SK-MEL-5 (cell line): ENCODE results near the gene KIAA0586. TPM values are rescaled to one million over a fixed set of nuclear protein-coding genes. Genes with fewer than 3 reads are reported as not detected.
"Not testable (repeated sequence)": the region's sequence is repeated elsewhere in the genome, so short reads cannot be mapped to it uniquely, and the experiment has no call there.

Experiments
- DNase-seq: peaks from one replicate; pipeline ENCODE4 v3.0.0-alpha.2; 2016; ENCODE audit warnings: low read depth, low spot score
- in situ Hi-C: cut with HindIII; loops from 2 replicates; pipeline ENCODE4 v1.10.0; 2016; ENCODE audit warnings: low sequenced_read_pairs, high pct_unique_total_duplicates, low pct_unique_long_range_greater_than_20kb
- total RNA-seq: library from RNA; depleted of rRNA; stranded (reverse); fragments of >200 nt; shearing (Covaris generic); gene quantifications from 2 replicates; pipeline ENCODE4 v1.2.3, GENCODE V29; 2014

KIAA0586 gene
- total RNA-seq, 1 experiment from 2014 or later: 25.8 TPM

- DNase-seq: no peak
- in situ Hi-C loops: no loop called here
These were observed 90.1 kb downstream of the KIAA0586 start for GRCh38 chr14:58517592-58517991.

DNA sequence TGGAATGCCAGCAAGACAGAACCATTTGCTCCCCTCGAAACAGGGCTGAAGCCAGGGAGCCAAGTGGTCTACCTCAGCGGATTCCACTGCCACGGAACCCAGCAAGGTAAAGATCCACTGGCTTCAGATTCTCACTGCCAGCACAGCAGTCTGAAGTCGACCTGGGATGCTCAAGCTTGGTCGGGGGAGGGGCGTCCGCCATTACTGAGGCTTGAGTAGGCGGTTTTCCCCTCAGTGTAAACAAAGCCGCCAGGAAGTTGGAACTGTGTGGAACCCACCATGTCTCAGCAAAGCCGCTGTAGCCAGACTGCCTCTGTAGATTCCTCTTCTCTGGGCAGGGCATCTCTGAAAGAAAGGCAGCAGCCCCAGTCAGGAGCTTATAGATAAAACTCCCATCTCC is 98.2 kb downstream of the KIAA0586 start:
- in situ Hi-C loops, DNase-seq: not testable (repeated sequence)

- DNase-seq: peak; percentile 88
These were observed 105.9 kb downstream of the KIAA0586 start for GRCh38 chr14:58533446-58533845.

GRCh38 chr14:58535044-58535443 is 107.5 kb downstream of the KIAA0586 start:
- DNase-seq: peak; percentile 22
- in situ Hi-C loops: no loop called here

More at GRCh38 chr14:58533446-58533845, 105.9 kb downstream of the KIAA0586 start:
- in situ Hi-C loops: no loop called here

- in situ Hi-C loops: no loop called here
- no peak for DNase-seq
These were observed 109.5 kb downstream of the KIAA0586 start for GRCh38 chr14:58537004-58537403.

- in situ Hi-C loops: no loop called here
- DNase-seq: no peak
These were observed 113.5 kb downstream of the KIAA0586 start for GRCh38 chr14:58540749-58541632.

GRCh38 chr14:58541633-58542022 is 114.1 kb downstream of the KIAA0586 start:
- in situ Hi-C loops: no loop called here

GRCh38 chr14:58543253-58543652 is 115.7 kb downstream of the KIAA0586 start:
- in situ Hi-C loops: no loop called here
- no peak for DNase-seq

More at GRCh38 chr14:58541633-58542022, 114.1 kb downstream of the KIAA0586 start:
- no peak for DNase-seq

DNA sequence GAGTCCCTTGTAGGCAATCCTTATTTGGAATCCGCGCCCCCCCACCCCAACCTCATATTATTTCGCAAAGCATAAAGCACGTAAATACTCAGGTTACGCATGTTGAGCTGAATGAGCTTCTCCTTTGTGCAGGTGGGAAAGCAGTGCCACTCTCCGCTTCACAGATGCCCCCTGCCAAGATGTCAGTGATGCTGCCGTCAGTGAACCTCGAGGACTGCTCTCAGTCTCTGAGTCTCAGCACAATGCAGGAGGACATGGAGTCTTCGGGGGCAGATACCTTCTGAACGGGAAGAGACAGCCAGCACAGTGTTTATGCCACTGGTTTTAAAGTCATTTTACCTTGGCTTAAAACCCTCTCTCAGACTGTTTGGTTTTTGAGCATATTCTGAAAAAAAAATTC is 120.1 kb downstream of the KIAA0586 start:
- no peak for DNase-seq
- in situ Hi-C loops: no loop called here

GRCh38 chr14:58549105-58549757 is 121.7 kb downstream of the KIAA0586 start:
- in situ Hi-C loops: no loop called here
- DNase-seq: no peak

- DNase-seq: no peak
- in situ Hi-C loops: no loop called here
These were observed 126.4 kb downstream of the KIAA0586 start for GRCh38 chr14:58553959-58554358.

GRCh38 chr14:58555647-58556046 is 128.1 kb downstream of the KIAA0586 start:
- no peak for DNase-seq
- in situ Hi-C loops: no loop called here

- in situ Hi-C loops: no loop called here
- DNase-seq: no peak
These were observed 129.7 kb downstream of the KIAA0586 start for GRCh38 chr14:58557242-58557641.

DNA sequence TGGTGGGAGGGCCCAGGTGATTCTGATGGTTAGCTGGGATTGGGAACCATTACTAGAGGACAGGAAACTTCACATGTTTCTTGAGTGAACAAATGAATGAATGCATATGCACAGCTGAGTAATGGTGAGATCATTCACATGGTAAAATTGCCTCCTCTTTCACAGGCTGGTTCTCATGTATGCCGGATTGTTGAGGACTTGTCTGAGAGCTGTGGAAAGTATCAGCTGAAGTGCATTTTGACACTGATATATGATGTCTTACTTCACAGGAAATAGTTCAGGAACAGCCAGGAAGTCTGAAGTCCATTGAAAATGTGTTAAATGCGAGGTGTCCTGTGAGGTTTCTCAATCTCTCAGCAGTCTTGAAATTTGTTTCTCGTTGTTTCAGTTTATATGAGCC is 132.7 kb downstream of the KIAA0586 start:
- in situ Hi-C loops: no loop called here
- DNase-seq: no peak

DNA sequence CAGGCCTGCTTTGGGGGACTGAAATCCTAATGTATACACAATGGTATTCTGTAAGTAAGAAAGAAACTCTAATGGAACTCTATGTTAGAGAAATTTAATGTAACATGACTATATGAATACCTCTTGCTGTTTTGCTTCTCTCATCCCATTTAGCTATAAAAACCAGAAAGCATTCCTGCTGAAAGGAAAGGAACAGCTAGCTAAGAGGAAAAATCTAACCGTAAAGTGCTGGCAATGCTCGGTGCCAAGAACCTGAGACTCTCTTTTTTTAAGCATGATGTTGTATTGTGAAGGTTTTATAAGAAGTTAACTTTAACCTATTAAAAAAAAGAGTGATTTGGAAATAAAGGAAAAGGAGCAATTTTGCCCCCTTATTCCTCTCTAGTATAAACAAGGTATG is 134.6 kb downstream of the KIAA0586 start:
- DNase-seq: no peak
- in situ Hi-C loops: no loop called here

DNA sequence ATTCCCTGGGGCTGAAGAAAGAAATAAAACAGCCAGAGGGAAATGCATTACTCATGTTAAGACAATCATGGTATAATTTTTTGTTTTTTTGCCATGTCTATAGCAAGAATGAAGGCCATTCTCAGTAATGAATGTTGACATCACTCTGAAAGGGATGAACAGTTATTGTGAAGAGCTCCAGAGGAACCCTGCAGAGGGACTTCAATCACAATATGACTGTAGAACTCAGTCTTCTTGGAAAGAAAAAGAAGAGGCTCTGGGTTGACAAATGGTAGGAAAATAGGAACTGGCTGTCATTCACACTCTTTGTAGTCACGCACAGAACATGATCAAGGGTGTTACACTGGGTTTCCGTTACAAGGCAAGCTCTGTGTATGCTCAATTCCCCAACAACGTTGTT is 136.5 kb downstream of the KIAA0586 start:
- no peak for DNase-seq
- in situ Hi-C loops: no loop called here

DNA sequence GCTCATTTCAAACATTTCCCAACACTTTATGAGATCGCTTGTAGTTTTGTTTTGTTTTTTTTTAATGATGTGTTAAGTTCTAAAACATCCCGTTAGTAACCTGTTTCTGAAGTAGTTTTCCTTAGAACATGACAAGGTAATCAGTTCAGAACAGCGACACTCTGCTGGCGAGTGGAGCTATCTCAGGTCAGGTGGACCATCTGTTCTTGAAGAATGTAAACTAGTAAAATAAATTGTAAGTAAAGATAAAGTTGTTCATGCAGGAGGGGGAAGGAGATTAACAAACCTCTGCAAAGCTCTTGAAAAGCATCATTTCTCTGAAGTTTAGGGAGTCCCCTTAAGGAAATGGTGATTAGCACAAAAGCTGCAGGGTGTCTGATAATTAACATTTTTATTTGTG is 138.3 kb downstream of the KIAA0586 start:
- in situ Hi-C loops: no loop called here
- no peak for DNase-seq

DNA sequence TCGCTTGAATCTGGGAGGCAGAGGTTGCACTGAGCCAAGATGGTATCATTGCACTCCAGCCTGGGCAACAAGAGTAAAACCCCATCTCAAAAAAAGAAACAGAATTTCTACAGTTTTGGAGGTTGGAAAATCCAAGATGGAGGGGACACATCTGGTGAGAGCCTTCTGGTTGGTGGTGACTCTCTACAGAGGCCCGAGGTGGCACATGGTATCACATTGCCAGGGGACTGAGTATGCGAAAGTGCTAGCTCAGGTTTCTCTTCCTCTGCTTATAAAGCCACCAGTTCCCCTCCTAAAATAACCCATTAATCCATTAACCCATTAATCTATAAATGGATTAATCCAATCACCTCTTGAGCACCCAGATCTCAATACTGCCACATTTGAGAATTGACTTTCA is 139.5 kb downstream of the KIAA0586 start:
- in situ Hi-C loops: no loop called here
- no peak for DNase-seq

- in situ Hi-C loops: no loop called here
- no peak for DNase-seq
These were observed 140.8 kb downstream of the KIAA0586 start for GRCh38 chr14:58568322-58568721.
